BJ (cell line): ENCODE data around the gene C1orf226. TPM values are rescaled to one million over a fixed set of nuclear protein-coding genes. Genes with fewer than 3 reads are reported as not detected.

ENCODE experiments used
- CTCF ChIA-PET: fragments of 350-600 bp; formaldehyde crosslinking; extraction: SDS; loops from one replicate; lab custom pipeline; 2021; ENCODE audit warnings: antibody characterized with exemption, inconsistent platforms; lab: Yijun Ruan, JAX
- POLR2A ChIA-PET: fragments of 300-600 bp; sonication (Branson Sonifier 250); formaldehyde crosslinking; extraction: SDS; loops from one replicate; lab custom pipeline; 2021; ENCODE audit warnings: antibody characterized with exemption; lab: Charles Lee
- DNase-seq: peaks from one replicate; pipeline ENCODE4 v3.0.0-alpha.2; 2011; ENCODE audit warnings: low read depth
- H3K27me3 ChIP-seq: 2 replicates; pipeline ENCODE4 v1.6.0; 2011; ENCODE audit warnings: low read length; ENCODE audit not compliant: control insufficient read depth, insufficient read depth
- H3K36me3 ChIP-seq: 2 replicates; pipeline ENCODE4 v1.5.1; 2011; ENCODE audit warnings: low read length; ENCODE audit not compliant: control insufficient read depth, insufficient read depth
- H3K4me3 ChIP-seq: 2 replicates; pipeline ENCODE4 v1.5.1; 2011; ENCODE audit warnings: low read depth, mild to moderate bottlenecking, control low read depth, low read length
- CTCF ChIP-seq: IDR thresholded peaks from 2 replicates; pipeline ENCODE4 v1.5.1; 2011; ENCODE audit warnings: low read depth, mild to moderate bottlenecking, control low read depth, inconsistent platforms, low read length, moderate library complexity; ENCODE audit not compliant: insufficient read depth
- polyA plus RNA-seq: library from polyadenylated mRNA; depleted of rRNA; stranded (reverse); fragments of >200 nt; gene quantifications from 2 replicates; pipeline ENCODE4 v1.2.3, GENCODE V29; 2011

C1orf226 gene
- polyA plus RNA-seq, 1 experiment: 1.3 TPM

DNA sequence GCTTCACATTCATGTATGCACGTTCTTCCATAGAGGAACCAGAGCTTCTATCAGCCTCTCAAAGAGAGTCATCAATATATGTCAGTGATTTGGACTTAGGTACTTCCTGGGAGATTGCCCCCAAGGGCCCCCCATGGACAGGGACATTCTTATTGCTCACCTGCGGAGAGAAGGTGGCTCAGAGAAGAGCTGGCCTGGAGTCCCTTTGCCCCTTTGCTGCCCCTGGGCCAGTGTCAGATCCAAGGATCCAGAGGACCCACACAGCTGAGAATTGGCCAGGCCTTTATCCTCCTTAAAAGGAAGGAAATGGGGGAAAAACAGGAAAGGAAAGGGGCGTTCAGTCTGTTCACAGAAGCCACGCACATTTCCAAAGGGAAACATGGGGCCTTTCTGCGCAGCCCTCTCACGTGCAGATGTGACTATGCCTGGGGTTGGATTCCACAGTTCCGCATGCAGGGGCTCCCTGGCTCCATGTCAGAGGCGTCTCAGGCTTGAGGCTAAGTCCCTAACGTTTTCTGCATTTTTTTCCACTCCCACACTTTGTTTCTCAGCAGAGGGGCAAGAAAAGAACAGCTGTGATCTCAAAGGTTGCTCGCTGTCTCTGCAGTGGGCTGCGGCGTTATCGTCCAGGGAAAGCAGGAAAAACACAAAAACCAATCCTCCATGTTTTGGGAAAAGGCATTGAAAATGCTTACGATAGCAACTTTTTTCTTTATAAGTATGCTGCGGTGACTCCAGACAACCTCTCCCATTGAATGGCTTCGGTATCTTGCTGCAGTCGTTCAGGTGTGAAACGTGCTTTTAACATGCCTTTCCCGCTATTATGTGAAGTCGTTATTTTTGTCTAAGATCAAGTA lies 5.9 kb downstream of the C1orf226 start:
- Histone ChIP-seq H3K4me3 (no peak overlapping the region), H3K27me3 (peaks cover 5% of the 10 kb centered on the region; the same call in 1 of the 2 replicates), H3K36me3 (no peaks in the 10 kb centered on the region)
- CTCF ChIA-PET: interaction anchor here (0.8 to 1.0 kb wide), 2 partner anchors 10 to 12 kb away, joined by 3 read pairs; no protein-coding TSS in a partner anchor
- no peak for DNase-seq
- POLR2A ChIA-PET: no interaction called here
- no peak for TF ChIP-seq CTCF

GRCh38 chr1:162388083-162388594 lies 6.6 kb downstream of the C1orf226 start:
- no peak for DNase-seq
- TF ChIP-seq CTCF: no peak
- POLR2A ChIA-PET: no interaction called here
- Histone ChIP-seq H3K27me3 (peaks cover 5% of the 10 kb centered on the region; the same call in 1 of the 2 replicates), H3K36me3 (no peaks in the 10 kb centered on the region), H3K4me3 (no peak overlapping the region)
- CTCF ChIA-PET: interaction anchor here (1.4 to 5.2 kb wide), 3 partner anchors 21 to 337 kb away, joined by 4 to 19 read pairs (median 10); no protein-coding TSS in a partner anchor

DNA sequence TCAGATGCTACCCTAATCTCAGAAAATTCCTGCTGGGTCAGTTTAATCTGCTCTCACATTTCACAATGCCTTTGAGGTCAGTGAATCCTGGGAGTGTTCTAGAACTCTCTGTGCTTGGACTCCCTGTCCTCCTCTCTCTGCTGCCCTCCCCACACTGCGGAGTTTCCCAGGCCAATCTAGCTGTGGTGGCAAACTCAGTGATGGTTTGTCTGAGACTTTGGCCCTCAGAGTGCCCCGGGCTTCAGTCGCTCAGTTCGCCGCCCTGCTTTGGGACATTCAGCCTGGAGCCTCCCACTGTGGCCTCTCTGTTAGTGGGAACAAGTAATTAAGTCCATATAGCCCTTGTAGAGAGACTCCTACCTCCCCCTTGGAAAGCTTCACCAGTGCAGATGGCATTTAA lies 7.1 kb downstream of the C1orf226 start:
- no peak for TF ChIP-seq CTCF
- CTCF ChIA-PET: interaction anchor here (0.7 to 5.2 kb wide), 7 partner anchors 8 to 337 kb away, joined by 3 to 19 read pairs (median 7); partner anchors contain the start of gene C1orf226
- no peak for DNase-seq
- Histone ChIP-seq H3K36me3 (no peaks in the 10 kb centered on the region), H3K27me3 (peaks cover 5% of the 10 kb centered on the region; the same call in 1 of the 2 replicates), H3K4me3 (no peak overlapping the region)
- POLR2A ChIA-PET: no interaction called here

- DNase-seq: peak; percentile 55
- POLR2A ChIA-PET: interaction anchor here (0.5 to 0.7 kb wide), 2 partner anchors 9 to 44 kb away, joined by 3 to 5 read pairs; no protein-coding TSS in a partner anchor
- no peak overlapping the region for H3K4me3 ChIP-seq
- no peak for TF ChIP-seq CTCF
- CTCF ChIA-PET: interaction anchor here (0.7 to 5.2 kb wide), 12 partner anchors 9 to 411 kb away, joined by 3 to 19 read pairs (median 4); partner anchors contain the start of gene C1orf226
- H3K27me3 ChIP-seq: peaks cover 5% of the 10 kb centered on the region; the same call in 1 of the 2 replicates
- no peaks in the 10 kb centered on the region for H3K36me3 ChIP-seq
Observed at GRCh38 chr1:162389021-162389818, 7.7 kb downstream of the C1orf226 start.
